GM19043 (cell line): ENCODE measurements around the gene NPAS3.
A peak's percentile ranks its signal among the peaks of the same experiment; 100 is the strongest.

Experiments
- ATAC-seq: cut with Tn5 transposase; IDR thresholded peaks from one replicate; pipeline ENCODE4 v1.9.1; 2021; ENCODE audit warnings: low read depth; ENCODE audit not compliant: unreplicated experiment

NPAS3 gene

GRCh38 chr14:33756833-33757232, 818.2 kb downstream of the NPAS3 start:
- ATAC-seq: no peak

- no peak for ATAC-seq
These were observed 819.9 kb downstream of the NPAS3 start for GRCh38 chr14:33758547-33758946.

- no peak for ATAC-seq
These were observed 823.6 kb downstream of the NPAS3 start for GRCh38 chr14:33762161-33762851.

GRCh38 chr14:33764876-33765650, 826.4 kb downstream of the NPAS3 start:
- no peak for ATAC-seq

GRCh38 chr14:33767586-33768457, 829.1 kb downstream of the NPAS3 start:
- ATAC-seq: no peak

- ATAC-seq: no peak
These were observed 829.8 kb downstream of the NPAS3 start for GRCh38 chr14:33768458-33768830.

GRCh38 chr14:33773205-33774030, 834.7 kb downstream of the NPAS3 start:
- no peak for ATAC-seq

GRCh38 chr14:33774161-33774560, 835.5 kb downstream of the NPAS3 start:
- ATAC-seq: no peak

- no peak for ATAC-seq
These were observed 836.2 kb downstream of the NPAS3 start for GRCh38 chr14:33774723-33775470.

- ATAC-seq: no peak
These were observed 838.2 kb downstream of the NPAS3 start for GRCh38 chr14:33776871-33777270.

- no peak for ATAC-seq
These were observed 839.0 kb downstream of the NPAS3 start for GRCh38 chr14:33777681-33778080.

- no peak for ATAC-seq
These were observed 841.4 kb downstream of the NPAS3 start for GRCh38 chr14:33780035-33780434.

GRCh38 chr14:33781236-33781635, 842.6 kb downstream of the NPAS3 start:
- no peak for ATAC-seq

- no peak for ATAC-seq
These were observed 844.2 kb downstream of the NPAS3 start for GRCh38 chr14:33782923-33783322.

GRCh38 chr14:33786091-33786825, 847.6 kb downstream of the NPAS3 start:
- no peak for ATAC-seq

- ATAC-seq: no peak
These were observed 849.5 kb downstream of the NPAS3 start for GRCh38 chr14:33788161-33788560.

- ATAC-seq: no peak
These were observed 852.3 kb downstream of the NPAS3 start for GRCh38 chr14:33790996-33791395.

GRCh38 chr14:33792009-33792719, 853.5 kb downstream of the NPAS3 start:
- ATAC-seq: peak; percentile 65
